ENCODE measurements around the gene CAMSAP2.
"Not testable (repeated sequence)": the region's sequence is repeated elsewhere in the genome, so short reads cannot be mapped to it uniquely, and the experiment has no call there.

The CAMSAP2 gene

DNA sequence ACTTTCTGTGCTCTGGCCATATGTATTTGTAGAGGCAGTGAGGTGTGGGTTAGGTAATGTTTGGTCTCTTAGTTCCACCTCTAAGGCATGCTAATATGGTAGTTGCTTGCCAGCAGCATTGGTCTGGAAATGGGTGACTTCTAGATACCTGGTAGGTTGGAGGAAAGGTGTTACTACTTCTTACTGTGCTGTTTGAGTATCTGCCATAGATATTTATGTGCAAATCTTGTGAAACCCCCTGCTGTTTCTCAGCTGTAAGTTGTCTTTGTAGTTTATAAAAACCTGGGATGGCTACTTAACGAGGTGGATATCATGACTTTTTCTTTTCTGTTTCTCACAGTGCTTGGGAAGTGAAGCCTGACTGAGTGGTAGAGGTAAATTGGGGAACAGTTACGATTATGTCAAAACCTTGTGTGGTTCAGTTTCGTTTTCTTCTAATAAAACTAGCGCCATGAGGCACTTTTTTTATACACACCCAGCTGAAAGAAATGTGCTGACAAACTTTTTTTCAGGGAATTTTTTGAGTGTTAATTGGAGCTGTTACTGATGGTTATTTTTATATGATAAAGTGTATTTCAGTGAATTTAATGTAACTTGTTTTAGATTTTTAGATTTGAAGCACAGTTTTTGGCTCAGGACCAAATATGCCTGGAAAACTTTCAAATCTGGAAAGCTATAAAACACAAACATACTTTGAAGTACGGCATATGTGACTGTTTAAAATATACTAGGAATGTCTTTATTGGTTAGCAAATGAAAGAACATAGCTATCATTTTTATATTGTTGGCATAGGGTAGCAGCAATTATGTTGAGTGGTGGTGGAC, 42.1 kb downstream of the CAMSAP2 start:
- no peak for DNase-seq (ENCODE audit: low read depth in 3 of 3, low spot score in 1 of 3)

DNA sequence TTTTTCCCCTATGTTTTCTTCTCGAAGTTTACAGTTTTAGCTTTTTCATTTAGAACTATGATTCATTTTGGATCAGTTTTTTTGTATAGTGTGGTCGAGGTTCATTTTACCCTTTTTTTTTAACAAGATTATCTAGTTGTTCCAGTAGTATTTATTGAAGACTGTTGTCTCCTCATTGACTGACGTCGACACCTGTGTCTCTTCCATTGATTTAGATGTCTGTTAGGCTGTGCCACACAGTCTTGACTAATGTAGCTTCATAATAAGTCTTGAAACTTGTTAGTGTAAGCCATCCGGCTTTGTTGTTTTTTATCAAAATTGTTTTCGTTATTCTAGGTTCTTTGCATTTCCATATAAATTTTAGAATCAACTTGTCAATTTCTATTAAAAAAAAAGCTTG, 45.2 kb downstream of the CAMSAP2 start:
- no peak for DNase-seq (ENCODE audit: low read depth in 3 of 3, low spot score in 1 of 3)

DNA sequence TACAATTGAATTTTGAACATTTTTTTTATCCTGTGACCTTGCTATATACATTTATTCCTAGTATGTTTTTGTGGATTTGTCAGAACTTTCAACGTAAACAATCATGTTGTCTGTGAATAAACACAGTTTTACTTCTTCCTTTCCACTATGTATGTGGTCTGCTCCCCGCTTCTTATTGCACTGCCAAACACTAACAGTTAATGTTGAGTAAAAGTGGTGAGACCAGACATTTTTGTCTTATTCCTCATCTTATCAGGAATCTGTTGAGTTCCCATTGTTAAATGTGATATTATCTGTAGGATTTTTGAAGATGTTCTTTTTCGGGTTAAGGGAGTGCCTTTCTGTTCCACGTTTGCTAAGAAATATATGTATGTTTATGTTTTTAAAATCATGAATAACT, 45.9 kb downstream of the CAMSAP2 start:
- DNase-seq (ENCODE audit: low read depth in 3 of 3, low spot score in 1 of 3) = no peak

DNA sequence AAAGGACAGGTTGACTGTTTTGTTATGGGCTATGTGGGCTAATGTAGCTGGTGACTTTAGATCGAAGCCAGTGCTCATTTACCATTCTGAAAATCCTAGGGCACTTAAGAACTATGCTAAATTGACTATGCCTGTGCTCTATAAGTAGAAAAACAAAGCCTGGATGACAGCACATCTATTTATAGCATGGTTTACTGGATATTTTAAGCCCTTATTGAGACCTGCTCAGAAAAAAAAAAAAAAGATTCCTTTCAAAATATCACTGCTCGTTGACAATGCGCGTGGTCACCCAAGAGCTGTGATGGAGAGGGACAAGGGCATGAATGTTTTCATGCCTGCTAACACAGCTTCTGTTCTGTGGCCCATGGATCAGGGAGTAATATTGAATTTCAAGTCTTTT, 48.1 kb downstream of the CAMSAP2 start:
- DNase-seq (ENCODE audit: low read depth in 3 of 3, low spot score in 1 of 3) = no peak

DNA sequence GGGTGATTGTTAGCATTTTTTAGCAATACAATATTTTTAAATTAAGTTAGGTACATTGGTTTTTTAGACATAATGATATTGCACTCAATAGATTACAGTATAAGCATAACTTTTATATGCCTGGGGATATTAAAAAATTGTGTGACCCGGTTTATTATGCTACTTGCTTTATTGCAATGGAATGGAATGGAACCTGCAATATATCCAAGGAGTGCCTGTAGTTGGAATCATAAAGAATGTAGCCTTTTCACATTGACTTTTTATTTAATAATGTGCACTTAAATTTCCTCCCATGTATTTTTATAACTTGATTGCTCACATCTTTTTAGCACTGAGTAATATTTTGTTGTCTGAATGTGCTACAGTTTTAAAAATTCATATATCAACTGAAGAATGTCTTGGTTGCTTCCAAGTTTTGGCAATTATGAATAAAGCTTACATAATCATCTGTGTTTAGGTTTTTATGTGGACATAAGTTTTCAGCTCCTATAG, 49.2 kb downstream of the CAMSAP2 start:
- DNase-seq (ENCODE audit: low read depth in 3 of 3, low spot score in 1 of 3) = no peak

DNA sequence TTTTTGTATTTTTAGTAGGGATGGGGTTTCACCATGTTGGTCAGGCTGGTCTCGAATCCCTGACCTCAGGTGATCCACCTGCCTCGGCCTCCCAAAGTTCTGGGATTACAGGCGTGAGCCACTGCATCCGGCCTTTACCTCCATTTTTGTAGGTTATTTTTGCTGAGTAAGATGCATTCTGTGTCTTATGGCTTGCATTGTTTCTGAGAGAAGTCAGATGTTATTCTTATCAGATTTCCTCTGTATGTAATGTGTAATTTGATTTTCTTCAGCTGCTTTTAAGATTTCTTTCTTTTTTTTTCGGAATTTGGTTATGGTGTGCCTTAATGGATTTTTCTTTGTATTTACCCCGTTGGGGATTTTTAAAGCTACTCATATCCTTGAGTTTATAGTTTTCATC, 52.3 kb downstream of the CAMSAP2 start:
- DNase-seq (ENCODE audit: low read depth in 3 of 3, low spot score in 1 of 3) = not testable (repeated sequence)

DNA sequence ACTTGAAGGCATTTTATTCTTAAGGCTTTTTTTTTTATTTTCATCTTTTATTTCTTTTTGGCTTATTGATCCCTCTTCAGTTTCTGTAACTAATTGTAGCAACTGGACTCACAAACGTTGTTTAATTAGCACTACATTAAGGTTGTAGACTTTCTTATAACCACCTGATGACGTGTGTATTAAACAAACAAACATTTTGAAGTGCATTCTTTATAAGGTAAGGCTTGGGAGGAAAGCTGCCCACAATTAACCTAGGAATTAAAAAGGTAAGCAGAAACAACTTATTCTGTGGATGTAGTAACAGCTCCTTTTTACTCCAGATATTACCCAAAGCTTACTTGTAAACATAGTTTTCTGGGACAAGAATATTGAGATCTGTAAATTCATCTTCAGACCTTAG, 55.0 kb downstream of the CAMSAP2 start:
- DNase-seq (ENCODE audit: low read depth in 3 of 3, low spot score in 1 of 3) = no peak

DNA sequence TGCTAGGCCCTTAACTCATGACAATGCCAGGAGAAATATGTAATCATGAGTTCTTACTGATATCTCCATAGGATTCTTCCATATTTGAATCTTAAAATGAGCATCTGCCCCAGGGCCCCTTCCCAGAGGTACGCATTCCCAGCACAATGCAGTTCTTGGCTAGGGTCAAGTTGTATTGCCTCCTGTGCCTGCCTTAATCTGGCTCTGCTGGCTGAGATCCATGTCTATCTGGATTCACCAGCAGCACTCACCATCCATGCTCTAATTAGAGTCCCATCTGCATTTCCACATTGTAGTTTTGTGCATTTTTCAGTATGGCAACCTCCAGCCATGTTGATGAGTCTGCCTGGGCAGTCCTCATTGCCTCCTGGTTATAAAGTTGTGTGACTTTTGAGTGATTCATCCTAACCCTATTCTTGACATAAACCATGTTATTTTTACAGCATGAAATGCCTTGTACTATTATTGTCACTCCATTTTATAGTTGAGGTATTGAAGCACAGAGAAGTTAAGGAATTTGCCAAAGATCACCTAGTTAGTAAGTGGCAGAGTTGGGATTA, 55.9 kb downstream of the CAMSAP2 start:
- DNase-seq (ENCODE audit: low read depth in 3 of 3, low spot score in 1 of 3) = no peak

DNA sequence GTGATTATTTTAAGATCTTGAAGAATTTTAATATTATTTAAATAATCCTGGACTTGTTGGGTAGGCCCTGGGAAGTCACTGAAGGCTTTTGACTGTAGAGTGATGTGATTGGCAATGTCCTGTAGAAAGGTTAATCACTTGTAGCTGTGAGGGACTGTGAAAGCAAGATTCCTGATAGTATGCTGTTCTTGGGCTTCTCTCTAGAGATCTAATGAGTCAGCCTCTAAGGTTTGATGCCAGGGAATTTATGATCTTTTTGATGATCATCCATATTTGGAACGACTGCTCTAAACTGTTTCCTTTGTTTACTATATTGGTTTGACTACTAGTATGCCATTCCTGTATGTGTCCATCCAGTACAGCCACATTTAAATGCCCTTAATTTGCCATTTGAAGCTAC, 56.5 kb downstream of the CAMSAP2 start:
- no peak for DNase-seq (ENCODE audit: low read depth in 3 of 3, low spot score in 1 of 3)

DNA sequence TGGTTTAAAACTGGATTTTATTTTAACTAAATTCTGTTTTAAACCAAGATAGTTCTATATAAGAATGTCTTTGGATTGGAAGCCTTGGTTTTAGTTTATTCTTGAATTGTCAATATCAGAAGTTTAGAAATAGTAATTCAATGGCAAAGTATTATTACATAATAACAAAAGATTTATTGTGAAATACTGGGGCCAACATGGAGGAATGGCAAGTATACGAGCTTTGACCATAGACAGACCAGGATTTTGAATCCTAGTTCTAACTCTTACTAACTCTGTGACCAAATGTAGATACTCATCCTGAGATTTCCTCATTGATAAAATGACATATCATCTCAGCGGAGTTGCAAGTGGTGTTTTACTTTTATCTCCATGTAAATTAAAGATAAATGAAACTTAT, 63.3 kb downstream of the CAMSAP2 start:
- no peak for DNase-seq (ENCODE audit: low read depth in 3 of 3, low spot score in 1 of 3)

DNA sequence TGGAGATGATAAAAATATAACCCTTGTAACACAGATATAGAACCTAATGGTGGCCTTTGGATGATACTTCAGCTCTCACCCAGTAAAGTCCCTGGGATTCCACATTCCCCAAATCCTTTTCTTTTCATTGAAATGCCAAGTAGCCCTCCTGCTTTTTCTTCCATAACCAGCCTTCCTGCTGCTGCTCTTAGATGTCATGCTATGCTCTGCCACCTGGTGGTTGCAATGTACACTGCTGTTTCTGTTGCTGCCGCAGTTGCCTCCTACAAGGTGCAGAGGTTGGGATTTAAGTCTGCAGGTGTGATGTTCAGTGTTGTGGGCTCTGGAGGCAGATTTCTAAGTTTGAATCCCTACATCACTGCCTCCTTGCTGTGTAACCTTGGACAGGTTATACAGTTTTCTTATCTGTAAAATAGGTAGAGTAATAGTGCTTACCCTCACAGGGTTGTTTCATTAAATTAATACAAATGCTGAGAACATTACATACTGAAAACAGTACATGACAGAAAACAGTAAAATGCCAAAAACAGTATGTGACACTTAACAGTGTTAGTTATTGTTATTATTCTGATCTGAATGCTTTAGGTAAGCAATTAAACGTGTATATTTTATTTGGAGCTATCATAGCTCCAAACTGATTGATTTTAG, 64.3 kb downstream of the CAMSAP2 start:
- DNase-seq (ENCODE audit: low read depth in 3 of 3, low spot score in 1 of 3) = peak; percentile 35 to 51 (median 47)

DNA sequence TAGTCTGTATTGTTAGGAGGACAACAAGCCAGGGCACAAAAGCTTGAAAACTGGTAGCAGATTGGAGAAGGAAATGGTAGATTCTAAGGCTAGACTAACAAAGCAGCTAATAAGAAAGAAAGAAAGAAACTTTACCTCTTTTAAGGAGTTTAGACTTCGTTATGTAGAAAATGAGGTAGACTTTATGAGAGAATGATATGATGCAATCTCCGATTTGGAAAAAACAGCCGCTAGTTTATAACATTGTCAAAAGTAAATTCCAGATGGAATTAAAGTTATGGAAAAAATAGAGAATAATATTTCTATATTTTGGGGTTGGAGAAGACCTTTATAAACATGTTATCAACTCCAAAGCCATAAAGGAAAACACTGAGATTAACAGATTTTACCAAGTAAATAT, 67.0 kb downstream of the CAMSAP2 start:
- no peak for DNase-seq (ENCODE audit: low read depth in 3 of 3, low spot score in 1 of 3)

DNA sequence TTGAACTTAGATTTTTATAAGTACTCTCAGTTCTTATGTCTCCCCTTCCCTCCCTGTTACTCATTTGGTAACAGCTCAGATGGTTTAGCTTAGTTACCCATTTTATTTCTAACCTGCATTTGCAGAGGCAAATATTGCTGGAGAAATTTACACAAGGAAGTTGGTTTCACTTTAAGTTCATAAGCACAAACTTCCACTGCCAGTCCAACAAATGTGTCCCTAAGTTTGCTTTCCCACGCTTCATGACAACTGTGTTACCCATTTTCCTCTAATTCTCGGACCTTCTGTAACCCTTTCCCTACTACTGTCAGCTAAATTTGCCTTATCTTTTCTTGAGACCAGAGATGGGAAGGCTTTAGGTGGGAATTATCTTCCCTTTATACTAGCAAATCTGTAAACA, 70.2 kb downstream of the CAMSAP2 start:
- no peak for DNase-seq (ENCODE audit: low read depth in 3 of 3, low spot score in 1 of 3)

DNA sequence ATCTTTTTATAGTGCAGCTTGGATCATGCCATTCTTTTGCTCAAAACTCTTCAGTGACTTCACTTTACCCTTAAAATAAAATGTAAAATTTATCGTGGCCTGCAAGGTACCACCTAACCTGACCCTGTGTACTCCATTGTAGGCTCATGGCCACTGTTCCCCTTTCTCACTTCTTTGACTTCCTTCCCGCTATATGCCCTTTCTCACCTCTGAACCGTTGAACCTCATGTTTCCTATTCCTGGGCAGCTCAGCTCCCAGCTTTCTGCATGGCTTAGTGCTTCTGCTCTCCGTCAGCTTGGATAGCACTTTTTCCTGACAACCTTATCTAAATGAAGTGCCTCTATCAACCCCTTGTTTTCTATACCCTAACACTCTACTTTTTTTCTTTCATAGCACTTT, 73.0 kb downstream of the CAMSAP2 start:
- DNase-seq (ENCODE audit: low read depth in 3 of 3, low spot score in 1 of 3) = no peak

DNA sequence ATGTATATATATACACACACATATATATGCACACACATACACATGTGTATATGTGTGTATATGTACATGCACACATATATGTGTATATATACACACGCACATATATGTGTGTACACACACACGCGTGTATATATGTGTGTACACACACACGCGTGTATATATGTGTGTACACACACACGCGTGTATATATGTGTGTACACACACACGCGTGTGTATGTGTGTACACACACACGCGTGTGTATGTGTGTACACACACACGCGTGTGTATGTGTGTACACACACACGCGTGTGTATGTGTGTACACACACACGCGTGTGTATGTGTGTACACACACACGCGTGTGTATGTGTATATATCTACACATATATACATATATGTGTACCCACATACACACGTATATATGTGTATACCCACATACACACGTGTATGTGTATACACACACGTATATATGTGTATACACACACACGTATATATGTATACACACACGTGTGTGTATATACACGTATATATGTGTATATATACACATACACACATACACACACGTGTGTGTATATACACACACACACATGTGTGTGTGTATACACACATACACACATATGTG, 78.0 kb downstream of the CAMSAP2 start:
- not testable (repeated sequence) for DNase-seq (ENCODE audit: low read depth in 3 of 3, low spot score in 1 of 3)

DNA sequence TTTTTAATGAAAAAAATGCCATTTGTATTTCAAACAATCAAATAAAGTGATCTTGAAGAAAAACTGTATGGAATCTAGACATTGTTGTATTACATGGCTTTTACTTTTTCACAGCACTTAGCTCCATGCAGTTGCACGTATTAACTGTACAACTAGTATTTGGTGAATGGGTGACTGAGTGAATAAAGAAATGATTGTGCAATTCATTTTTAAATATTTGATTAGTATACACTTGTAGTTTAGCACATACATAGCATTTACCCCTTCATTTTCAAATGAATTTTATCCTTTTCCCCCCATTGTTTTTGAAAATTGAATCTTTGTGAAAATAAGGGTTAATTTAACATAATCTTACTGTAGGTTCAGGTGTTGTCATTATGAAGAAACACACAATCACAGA, 79.6 kb downstream of the CAMSAP2 start:
- DNase-seq (ENCODE audit: low read depth in 3 of 3, low spot score in 1 of 3) = no peak

DNA sequence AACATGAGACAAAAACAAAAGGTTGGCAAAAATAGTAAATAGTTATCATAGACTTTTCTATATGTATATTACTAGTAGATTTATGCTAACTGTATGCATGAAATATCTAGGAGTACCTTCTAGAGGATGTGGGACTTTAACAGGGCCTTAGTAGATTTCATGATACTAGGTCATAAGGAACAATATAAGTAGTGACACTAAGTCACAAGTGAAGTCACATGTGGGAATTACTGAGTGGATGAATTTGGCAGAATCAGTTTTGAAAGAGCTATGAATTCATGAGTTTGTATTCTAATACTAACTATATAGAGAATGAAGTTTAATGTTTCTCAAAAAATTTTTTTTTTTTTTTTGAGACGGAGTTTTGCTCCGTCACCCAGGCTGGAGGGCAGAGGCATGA, 81.0 kb downstream of the CAMSAP2 start:
- DNase-seq (ENCODE audit: low read depth in 3 of 3, low spot score in 1 of 3) = no peak

DNA sequence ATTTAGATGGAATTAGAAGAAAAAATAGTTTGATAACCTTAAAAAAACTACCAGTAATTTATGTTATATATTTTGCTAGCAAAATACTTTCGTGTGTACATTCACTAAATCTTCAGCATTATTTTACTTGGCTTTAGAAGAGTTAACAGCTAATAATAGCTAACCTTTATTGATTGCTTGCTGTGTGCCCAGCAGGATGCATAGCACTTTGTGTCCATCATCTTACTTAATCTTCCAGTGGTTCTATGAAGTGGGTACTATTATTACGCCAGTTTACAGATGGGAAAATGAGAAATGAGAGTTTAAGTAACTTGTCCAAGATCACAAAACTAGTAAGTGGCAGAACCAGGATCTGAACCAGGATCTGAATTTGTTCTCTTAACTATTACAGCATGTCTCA, 92.4 kb downstream of the CAMSAP2 start:
- DNase-seq (ENCODE audit: low read depth in 3 of 3, low spot score in 1 of 3) = no peak

DNA sequence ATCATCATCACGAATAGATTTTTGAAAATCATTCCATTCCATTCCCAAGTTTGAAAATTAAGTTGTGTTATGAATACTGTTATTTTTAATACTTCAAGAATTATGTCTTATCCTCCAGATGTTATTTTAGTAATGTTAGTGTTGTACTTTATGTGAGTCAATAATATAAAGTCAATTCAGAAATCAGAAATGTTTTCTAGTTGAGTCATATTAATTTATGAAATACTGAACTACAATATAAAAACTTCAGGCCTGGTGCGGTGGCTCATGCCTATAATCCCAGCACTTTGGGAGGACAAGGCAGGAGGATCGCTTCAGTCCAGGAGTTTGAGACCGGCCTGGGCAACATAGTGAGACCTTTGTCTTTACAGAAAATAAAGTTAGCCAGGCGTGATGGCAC, 95.7 kb downstream of the CAMSAP2 start:
- DNase-seq (ENCODE audit: low read depth in 3 of 3, low spot score in 1 of 3) = no peak

DNA sequence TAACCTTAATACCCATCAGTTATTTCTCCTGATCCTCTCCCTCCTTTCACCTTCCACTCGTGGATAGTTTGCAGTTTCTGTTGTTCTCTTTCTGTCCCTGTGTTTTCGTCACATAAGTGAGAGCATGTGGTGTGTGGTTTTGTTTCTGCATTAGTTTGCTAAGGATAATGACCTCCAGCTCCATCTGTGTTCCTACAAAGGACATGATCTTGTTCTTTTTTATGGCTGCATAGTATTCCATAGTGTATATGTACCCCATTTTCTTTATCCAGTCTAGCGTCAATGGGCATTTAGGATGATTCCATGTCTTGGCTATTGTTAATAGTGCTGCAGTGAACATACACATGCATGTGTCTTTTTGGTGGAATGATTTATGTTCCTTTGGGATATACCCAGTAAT, 97.5 kb downstream of the CAMSAP2 start:
- no peak for DNase-seq (ENCODE audit: low read depth in 3 of 3, low spot score in 1 of 3)

DNA sequence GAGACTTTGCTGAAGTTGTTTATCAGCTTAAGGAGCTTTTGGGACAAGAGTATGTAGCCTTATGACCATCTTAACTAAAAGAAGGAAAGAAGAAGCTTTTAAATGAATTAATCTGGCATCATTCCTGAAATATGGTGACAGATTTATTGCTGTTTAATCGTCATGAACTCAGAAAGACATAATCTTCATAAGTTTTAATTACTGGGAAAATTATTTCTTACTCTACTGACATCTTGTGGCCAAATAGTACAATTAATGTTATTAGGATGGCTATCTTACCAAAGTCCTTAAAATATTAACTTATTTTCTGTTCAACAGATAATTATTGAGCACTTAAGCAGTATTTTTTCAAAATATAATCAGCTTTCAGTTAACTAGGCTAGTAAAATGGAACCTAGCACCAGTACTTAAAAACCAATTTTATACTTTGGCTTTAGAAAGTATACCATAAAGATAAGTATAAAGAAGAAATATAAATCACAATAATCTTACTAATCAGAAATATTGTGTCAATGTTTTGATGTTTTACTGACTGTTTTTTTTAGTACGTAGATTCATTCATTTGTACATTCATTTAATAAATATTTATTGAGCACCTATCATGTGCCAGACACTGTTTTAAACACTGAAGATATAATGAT, 99.4 kb downstream of the CAMSAP2 start:
- DNase-seq (ENCODE audit: low read depth in 3 of 3, low spot score in 1 of 3) = no peak

All from stimulated activated CD4-positive, alpha-beta T cell treated with anti-CD3 and anti-CD28 coated beads, TNF-alpha, amount 100 ng/mL, for 1 hour (primary cell).